GM19372 (cell line): ENCODE measurements around the gene ADSS1.

ENCODE experiments used
- ATAC-seq: cut with Tn5 transposase; IDR thresholded peaks from one replicate; pipeline ENCODE4 v1.9.1; 2021; ENCODE audit warnings: mild to moderate bottlenecking, low read depth, moderate library complexity; ENCODE audit not compliant: unreplicated experiment

The ADSS1 gene

GRCh38 chr14:104697892-104698583 lies 26.0 kb upstream of the ADSS1 start:
- ATAC-seq, result no peak

GRCh38 chr14:104698688-104699425 lies 25.2 kb upstream of the ADSS1 start:
- ATAC-seq, result no peak

- ATAC-seq, result no peak
Observed at GRCh38 chr14:104699426-104699748, 24.6 kb upstream of the ADSS1 start.

DNA sequence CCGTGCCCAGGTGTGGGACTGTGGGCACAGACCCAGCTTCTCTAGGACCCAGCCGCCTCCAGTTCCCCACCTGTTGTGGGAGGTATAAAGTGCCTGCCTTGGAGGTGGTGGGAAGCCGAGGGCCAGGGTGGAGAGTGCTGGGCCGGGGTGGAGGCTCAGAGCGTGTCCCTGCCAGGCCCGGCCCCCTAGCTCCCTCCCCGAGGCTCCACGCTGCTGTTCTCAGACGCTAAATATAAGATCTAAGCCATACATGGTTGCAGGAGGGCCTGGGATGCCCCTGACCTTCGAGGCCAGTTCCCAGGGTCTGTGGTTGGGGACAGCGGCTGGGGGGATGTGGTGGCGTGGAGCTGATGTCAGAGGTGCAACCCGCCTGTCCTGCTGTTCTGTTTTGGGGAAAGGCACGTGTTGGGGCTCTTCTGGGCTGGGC lies 23.8 kb upstream of the ADSS1 start:
- no peak for ATAC-seq

GRCh38 chr14:104700747-104701217 lies 23.2 kb upstream of the ADSS1 start:
- no peak for ATAC-seq

DNA sequence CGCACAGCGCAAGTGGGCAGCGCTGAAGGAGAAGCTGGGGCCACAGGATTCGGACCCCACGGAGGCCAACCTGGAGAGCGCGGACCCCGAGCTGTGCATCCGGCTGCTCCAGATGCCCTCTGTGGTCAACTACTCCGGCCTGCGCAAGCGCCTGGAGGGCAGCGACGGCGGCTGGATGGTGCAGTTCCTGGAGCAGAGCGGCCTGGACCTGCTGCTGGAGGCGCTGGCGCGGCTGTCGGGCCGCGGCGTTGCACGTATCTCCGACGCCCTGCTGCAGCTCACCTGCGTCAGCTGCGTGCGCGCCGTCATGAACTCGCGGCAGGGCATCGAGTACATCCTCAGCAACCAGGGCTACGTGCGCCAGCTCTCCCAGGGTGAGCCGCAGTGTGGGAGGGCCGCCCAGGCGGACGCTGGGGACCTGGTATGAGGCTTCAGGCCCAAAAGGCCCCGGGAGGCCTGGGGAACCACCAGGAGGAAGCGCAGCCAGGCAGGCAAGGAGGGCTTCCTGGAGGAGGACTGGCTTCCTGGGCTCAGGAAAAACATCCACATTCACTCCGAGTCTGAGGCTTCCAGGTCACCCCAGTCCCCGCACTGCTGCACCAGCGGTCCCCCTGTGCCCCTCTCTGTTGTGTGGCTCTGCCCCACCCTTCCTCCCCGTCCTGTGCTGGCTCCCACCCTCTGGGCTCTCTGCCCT lies 22.5 kb upstream of the ADSS1 start:
- ATAC-seq, result no peak

DNA sequence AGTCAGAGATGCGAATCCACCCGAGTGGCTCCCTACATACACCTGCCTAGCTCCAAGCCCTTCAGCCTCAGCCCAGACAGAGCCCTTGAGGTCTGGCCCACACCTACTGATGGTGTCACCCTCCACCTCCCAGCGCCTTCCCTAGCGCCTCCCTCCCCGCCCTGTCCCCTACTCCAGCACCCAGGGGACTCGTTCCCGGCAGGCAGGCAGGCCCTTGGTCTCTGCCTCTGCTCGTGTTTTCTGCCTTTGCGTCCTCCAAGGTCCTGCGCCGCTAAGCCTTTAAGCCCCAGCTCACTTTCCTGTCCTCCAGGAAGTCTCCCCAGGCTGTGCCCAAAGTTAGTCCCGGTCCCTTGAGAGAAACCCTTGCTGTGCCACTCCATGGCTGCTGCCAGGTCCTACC lies 21.9 kb upstream of the ADSS1 start:
- no peak for ATAC-seq

- ATAC-seq, result no peak
Observed at GRCh38 chr14:104702673-104703072, 21.4 kb upstream of the ADSS1 start.

GRCh38 chr14:104703269-104703668 lies 20.8 kb upstream of the ADSS1 start:
- no peak for ATAC-seq

DNA sequence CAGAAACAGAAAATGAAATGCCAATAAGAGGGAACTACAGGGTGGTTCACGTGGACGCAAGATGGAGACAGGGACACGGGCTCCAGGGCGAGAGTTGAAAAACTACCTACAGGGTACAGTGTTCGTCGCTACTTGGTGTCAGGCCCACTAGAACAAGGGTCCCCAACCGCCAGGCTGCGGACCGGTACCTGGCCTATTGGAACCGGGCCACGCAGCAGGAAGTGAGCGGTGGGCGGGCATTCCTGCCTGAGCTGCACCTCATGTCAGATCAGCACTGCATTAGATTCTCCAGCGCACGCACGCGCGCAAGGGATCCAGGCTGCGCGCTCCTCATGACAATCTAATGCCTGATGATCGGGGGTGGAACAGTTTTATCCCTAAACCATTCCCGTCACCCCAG lies 19.8 kb upstream of the ADSS1 start:
- ATAC-seq, result no peak

DNA sequence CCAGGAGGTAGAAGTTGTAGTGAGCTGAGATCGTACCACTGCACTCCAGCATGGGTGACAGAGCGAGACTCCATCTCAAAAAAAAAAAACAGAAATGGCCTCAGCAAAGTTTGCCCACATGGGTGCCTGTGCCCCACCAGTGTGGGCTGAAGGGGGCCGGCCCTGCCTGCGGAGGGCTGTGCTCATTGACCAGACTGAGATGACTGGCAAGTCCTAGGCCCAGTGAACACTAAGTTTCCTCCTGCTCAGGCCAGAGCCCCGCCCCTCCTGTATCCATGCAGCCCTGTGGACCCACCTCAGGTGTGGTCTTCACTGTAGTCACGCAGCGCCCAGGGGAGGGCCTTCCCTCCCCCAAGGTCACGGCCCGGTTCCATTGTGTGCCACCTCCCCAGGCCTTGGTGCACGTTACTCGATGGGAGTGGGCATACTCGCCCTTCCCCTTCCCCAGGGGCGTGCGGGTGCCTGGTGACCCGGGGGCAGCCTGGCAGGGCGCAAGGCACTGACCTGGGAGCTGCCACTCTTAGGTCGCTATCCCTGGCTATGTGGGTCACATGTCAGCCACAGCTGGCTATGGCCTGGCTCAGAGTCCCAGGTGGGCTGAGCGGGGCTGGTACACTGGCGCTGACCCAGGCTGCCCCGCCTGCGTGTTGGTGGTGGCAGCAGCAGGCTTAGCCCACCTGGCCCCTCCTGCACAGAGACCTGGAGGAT lies 18.5 kb upstream of the ADSS1 start:
- ATAC-seq, result no peak

DNA sequence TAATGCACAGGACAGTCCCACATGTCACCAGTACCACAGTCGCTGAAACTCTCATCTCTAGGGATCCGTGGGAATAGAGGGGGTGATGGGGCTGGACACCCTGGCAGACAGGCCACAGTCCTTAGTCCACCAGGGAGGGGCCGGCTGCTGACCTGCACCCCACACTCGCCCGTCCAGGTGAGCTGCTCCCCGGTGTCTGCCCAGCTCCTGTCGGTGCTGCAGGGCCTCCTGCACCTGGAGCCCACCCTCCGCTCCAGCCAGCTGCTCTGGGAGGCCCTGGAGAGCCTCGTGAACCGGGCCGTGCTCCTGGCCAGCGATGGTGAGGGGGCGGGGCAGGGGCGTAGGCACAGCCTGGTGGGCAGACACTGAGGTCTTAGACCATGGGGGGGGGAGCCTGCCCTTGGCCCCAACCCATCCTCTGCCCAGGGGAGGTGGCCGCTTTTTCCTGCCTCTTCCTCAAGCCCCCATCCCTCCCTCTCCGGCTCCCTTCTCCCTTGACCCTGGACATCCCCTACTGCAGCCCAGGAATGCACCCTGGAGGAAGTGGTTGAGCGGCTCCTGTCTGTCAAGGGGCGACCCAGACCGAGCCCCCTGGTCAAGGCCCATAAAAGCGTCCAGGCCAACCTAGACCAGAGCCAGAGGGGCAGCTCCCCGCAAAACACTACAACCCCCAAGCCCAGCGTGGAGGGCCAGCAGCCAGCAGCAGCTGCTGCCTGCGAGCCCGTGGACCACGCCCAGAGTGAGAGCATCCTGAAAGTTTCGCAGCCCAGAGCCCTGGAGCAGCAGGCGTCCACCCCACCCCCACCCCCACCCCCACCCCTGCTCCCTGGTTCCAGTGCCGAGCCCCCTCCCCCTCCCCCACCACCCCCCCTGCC lies 17.1 kb upstream of the ADSS1 start:
- no peak for ATAC-seq

GRCh38 chr14:104707608-104708595 lies 16.1 kb upstream of the ADSS1 start:
- ATAC-seq, result no peak

- ATAC-seq, result no peak
Observed at GRCh38 chr14:104708606-104709268, 15.3 kb upstream of the ADSS1 start.

- ATAC-seq, result no peak
Observed at GRCh38 chr14:104709387-104710039, 14.5 kb upstream of the ADSS1 start.

DNA sequence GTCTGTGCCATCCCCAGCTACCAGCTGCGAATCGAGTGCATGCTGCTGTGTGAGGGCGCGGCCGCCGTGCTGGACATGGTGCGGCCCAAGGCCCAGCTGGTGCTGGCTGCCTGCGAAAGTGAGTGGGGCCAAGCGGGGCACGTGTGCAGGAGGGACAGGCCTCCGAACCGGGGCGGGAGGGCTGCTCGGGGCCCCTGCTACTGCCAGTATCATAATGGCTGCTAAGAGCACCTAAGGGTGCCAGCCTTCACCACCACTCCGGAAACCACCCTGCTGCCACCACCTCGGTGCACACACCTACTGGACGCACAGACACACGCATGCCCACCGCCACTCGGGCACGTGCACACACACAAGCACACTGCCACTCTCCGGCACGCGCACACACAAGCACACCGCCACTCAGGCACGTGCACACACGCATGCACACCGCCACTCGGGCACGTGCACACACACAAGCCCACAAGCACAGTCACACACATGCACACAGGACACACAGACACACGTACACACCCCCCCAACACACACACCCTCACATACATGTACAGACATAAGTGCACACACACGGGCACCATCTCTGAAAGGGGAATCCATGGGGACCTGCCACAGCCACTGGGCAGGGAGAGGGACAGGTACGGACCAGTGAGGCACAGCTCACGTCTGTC lies 13.8 kb upstream of the ADSS1 start:
- ATAC-seq, result no peak
